Parathyroid adenoma (tissue), 2 donors: ENCODE data around the gene ATP6V0E2.

ENCODE experiments used
- H2AFZ ChIP-seq: fragments of 300-600 bp; sonication (generic); one replicate; pipeline ENCODE4 v1.7.0; 2017; ENCODE audit warnings: antibody characterized with exemption, mild to moderate bottlenecking
- H3K27ac ChIP-seq: fragments of 300-600 bp; sonication (generic); one replicate; pipeline ENCODE4 v1.7.0; 2017
- H3K27me3 ChIP-seq: fragments of 300-600 bp; sonication (generic); one replicate; pipeline ENCODE4 v1.7.0; 2017; ENCODE audit warnings: low read length; ENCODE audit not compliant: control insufficient read depth, insufficient read depth
- H3K36me3 ChIP-seq: fragments of 300-600 bp; sonication (generic); one replicate; pipeline ENCODE4 v1.7.0; 2017; ENCODE audit warnings: low read length; ENCODE audit not compliant: control insufficient read depth, insufficient read depth
- H3K4me1 ChIP-seq: fragments of 300-600 bp; sonication (generic); one replicate; pipeline ENCODE4 v1.7.0; 2017; ENCODE audit warnings: control low read depth
- H3K4me2 ChIP-seq: fragments of 300-600 bp; sonication (generic); one replicate; pipeline ENCODE4 v1.7.0; 2017; ENCODE audit warnings: low read length
- H3K4me3 ChIP-seq: fragments of 300-600 bp; sonication (generic); one replicate; pipeline ENCODE4 v1.7.0; 2017; ENCODE audit warnings: low read depth, low read length
- H3K79me2 ChIP-seq: fragments of 300-600 bp; sonication (generic); one replicate; pipeline ENCODE4 v1.7.0; 2017; ENCODE audit warnings: control low read depth
- H3K9ac ChIP-seq: fragments of 300-600 bp; sonication (generic); one replicate; pipeline ENCODE4 v1.7.0; 2017; ENCODE audit warnings: mild to moderate bottlenecking
- H3K9me3 ChIP-seq: fragments of 300-600 bp; sonication (generic); one replicate; pipeline ENCODE4 v1.7.0; 2017; ENCODE audit warnings: low read length; ENCODE audit not compliant: control insufficient read depth
- TF ChIP-seq, protein P1 (sequence below): fragments of 300-600 bp; sonication (generic); IDR thresholded peaks from one replicate; pipeline ENCODE4 v1.7.0; 2017; ENCODE audit warnings: antibody characterized with exemption, mild to moderate bottlenecking
- donor health status: primary hyperparathyroidism.

The ATP6V0E2 gene

DNA sequence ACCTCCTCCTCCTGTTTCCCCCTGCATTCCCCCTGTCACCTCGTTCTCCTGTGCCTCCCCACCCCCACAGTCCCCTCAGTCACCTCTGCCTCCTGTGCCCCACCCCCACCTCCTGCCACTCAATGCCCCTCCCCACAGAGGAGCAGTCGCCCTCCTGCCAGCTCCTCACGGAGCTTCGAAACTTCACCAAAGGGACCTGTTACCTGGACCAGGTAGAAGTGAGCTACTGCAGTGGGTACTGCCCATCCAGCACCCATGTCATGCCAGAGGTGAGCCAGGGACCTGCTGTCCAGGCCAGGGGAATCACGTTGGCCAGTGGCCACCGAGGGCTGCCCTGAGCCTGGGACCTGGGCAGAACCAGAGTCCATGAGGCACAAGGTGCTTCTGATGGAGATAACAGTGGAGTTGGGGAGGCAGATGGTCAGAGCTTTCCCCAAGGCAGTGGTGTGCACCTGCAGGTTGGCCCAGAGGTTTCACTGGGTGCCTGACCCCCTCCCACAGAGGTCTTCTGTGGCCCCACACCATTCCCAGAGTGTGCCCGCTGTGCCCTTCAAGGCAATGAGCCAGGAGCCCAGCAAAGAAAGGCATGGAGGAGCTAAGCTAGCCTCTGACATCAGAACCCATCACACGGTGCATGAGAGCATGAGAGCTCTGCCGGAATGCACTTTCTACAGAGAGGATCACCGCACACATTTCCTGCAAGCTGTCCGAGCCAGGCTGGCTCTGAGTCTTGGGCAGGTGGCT is 42.6 kb upstream of the ATP6V0E2 start:
- Histone ChIP-seq H3K4me3 (no peak overlapping the region), H3K4me2 (no peak overlapping the region), H3K79me2 (no peaks in the 10 kb centered on the region), H2AFZ (no peak overlapping the region), H3K27me3 (no peaks in the 10 kb centered on the region), H3K36me3 (no peaks in the 10 kb centered on the region), H3K9ac (no peak overlapping the region), H3K9me3 (no peaks in the 10 kb centered on the region), H3K27ac (no peak overlapping the region), H3K4me1 (no peaks in the 10 kb centered on the region)
- TF ChIP-seq, protein P1, sequence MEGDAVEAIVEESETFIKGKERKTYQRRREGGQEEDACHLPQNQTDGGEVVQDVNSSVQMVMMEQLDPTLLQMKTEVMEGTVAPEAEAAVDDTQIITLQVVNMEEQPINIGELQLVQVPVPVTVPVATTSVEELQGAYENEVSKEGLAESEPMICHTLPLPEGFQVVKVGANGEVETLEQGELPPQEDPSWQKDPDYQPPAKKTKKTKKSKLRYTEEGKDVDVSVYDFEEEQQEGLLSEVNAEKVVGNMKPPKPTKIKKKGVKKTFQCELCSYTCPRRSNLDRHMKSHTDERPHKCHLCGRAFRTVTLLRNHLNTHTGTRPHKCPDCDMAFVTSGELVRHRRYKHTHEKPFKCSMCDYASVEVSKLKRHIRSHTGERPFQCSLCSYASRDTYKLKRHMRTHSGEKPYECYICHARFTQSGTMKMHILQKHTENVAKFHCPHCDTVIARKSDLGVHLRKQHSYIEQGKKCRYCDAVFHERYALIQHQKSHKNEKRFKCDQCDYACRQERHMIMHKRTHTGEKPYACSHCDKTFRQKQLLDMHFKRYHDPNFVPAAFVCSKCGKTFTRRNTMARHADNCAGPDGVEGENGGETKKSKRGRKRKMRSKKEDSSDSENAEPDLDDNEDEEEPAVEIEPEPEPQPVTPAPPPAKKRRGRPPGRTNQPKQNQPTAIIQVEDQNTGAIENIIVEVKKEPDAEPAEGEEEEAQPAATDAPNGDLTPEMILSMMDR: no peak

DNA sequence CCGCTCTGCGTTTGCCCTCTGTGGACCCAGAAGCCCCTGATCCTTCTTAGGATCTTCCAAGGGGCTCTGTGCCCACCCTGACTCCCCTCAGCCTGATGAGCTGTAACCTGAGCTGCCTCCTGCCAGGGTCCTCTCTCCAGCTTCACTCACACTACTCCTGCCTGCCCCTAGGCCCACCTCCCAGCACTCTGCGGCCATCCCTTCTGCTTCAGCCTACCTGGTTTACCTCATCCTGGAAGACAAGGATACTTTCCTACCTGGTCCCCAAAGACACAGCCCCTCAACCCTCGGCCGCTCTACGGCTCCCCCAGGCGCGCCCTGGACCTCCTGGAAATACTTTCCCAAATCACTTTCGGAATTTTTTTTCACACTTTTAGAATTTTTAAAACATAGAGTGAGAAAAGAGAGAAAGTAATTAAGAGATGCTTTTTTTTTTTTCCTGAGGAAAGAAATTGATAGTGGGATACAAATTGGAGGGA is 42.0 kb upstream of the ATP6V0E2 start:
- Histone ChIP-seq H3K9me3 (no peaks in the 10 kb centered on the region), H3K9ac (no peak overlapping the region), H3K27me3 (no peaks in the 10 kb centered on the region), H2AFZ (no peak overlapping the region), H3K4me2 (no peak overlapping the region), H3K27ac (no peak overlapping the region), H3K79me2 (no peaks in the 10 kb centered on the region), H3K36me3 (no peaks in the 10 kb centered on the region), H3K4me1 (no peaks in the 10 kb centered on the region), H3K4me3 (no peak overlapping the region)
- TF ChIP-seq, protein P1: no peak

DNA sequence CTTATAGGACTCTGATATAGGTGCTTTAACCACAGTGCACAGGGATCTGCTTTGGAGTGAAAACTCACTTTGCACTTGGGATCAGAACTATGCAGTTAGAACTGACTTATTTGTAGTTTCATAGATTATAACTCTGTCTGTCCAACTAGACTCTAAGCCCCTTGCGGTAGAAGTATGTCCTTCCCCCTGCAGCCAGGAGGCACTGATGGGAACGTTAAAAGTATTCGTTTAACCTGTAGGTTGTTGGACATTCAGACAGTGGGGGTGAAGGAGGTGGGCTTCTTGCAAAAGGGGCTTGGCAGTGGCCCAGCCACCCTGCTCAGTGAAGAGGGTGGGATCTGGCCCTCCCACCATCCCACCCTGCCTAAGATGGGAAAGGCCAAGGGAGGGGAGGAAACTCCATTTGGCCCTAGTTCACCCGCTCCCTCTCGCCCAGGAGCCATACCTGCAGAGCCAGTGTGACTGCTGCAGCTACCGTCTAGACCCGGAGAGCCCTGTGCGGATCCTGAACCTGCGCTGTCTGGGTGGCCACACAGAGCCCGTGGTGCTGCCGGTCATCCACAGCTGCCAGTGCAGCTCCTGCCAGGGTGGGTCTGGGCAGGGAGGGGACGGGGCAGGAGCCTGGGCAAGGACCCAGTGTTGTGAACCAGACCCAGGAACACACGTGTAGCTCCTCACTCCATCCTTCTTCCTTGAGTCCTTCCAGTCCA is 41.3 kb upstream of the ATP6V0E2 start:
- H3K27me3 ChIP-seq: no peaks in the 10 kb centered on the region
- TF ChIP-seq, protein P1: no peak
- no peaks in the 10 kb centered on the region for H3K4me1 ChIP-seq
- no peak overlapping the region for H3K4me3 ChIP-seq
- no peak overlapping the region for H3K27ac ChIP-seq
- H2AFZ ChIP-seq: no peak overlapping the region
- no peaks in the 10 kb centered on the region for H3K36me3 ChIP-seq
- no peaks in the 10 kb centered on the region for H3K79me2 ChIP-seq
- H3K9ac ChIP-seq: no peak overlapping the region
- no peak overlapping the region for H3K4me2 ChIP-seq
- no peaks in the 10 kb centered on the region for H3K9me3 ChIP-seq

DNA sequence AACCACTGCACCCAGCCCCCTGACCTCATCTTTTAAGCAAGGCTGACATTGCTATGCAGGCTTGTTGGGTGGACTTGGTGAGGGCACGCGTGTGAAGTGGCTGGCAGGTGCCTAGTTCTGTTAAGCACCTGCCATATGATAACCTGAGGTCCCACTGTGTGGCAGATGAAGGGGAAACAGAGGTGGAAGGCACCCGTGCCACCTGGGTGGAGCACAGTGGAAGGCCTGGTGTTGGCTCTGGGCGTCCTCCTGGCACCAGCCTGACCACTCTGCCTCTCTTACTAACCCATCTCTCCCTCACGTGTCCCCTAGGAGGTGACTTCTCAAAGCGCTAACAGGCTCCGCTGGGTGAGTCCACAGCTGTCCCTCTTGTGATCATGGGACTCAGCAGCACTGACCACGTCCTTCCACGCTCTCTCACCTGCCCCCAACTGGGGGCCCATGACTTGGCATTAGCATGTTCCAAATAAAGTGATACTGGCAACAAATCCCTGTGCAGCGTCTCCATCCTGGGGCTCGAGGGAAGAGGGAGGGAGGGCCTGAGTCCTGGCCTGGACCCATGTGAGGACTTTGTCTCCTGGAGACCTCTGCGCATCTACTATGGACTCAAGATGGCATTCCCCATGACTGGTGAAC is 40.2 kb upstream of the ATP6V0E2 start:
- peaks cover 3% of the 10 kb centered on the region for H3K4me1 ChIP-seq
- H3K9ac ChIP-seq: no peak overlapping the region
- H3K27me3 ChIP-seq: no peaks in the 10 kb centered on the region
- H3K79me2 ChIP-seq: no peaks in the 10 kb centered on the region
- no peak overlapping the region for H3K4me3 ChIP-seq
- H3K36me3 ChIP-seq: no peaks in the 10 kb centered on the region
- TF ChIP-seq, protein P1: no peak
- H3K4me2 ChIP-seq: no peak overlapping the region
- no peaks in the 10 kb centered on the region for H3K9me3 ChIP-seq
- H2AFZ ChIP-seq: no peak overlapping the region
- H3K27ac ChIP-seq: no peak overlapping the region
